ENCODE measurements around the gene USP32. TPM values are rescaled to one million over a fixed set of nuclear protein-coding genes. Genes with fewer than 3 reads are reported as not detected.
"Not testable (repeated sequence)": the region's sequence is repeated elsewhere in the genome, so short reads cannot be mapped to it uniquely, and the experiment has no call there.

USP32 gene
- total and polyA plus RNA-seq, 2 donors (not counting 1 experiment from before 2014, with no cell fraction given): 7.7 to 48.8 TPM

- no CpG with 5 or more reads among the region's 4 CpGs for WGBS (ENCODE audit: insufficient coverage)
- intact Hi-C loops (cut with micrococcal nuclease): no loop called here
- TF ChIP-seq EZH2 (IDR thresholded peaks at IDR 0.05; ENCODE audit: borderline replicate concordance, insufficient read depth, low read depth, low read length, poor library complexity, severe bottlenecking) (no peak), CTCF (IDR thresholded peaks at IDR 0.05) (no peak)
- Histone ChIP-seq H3K4me2 (replicated peaks; ENCODE audit: low read depth, low read length, poor library complexity, severe bottlenecking) (no peak overlapping the region), H3K79me2 (ENCODE audit: control insufficient read depth, insufficient read depth, low read length) (no peaks in the 10 kb centered on the region), H3K9me3 (ENCODE audit: control extremely low read depth in 1 of 3, control insufficient read depth in 2 of 3, insufficient read depth in 1 of 3, low read length in 2 of 3) (no peaks in the 10 kb centered on the region), H2AFZ (ENCODE audit: insufficient read depth, low read depth, low read length, poor library complexity, severe bottlenecking) (no peak overlapping the region), H3K36me3 (replicated peaks in 1 of 2; ENCODE audit: control extremely low read depth in 1 of 2, control insufficient read depth in 1 of 2, extremely low read depth in 1 of 2, insufficient read depth in 2 of 2, low read length in 1 of 2) (peaks cover 0 to 44% of the 10 kb centered on the region in 2 experiments), H3K27me3 (replicated peaks in 1 of 4; ENCODE audit: control extremely low read depth in 1 of 4, control insufficient read depth in 3 of 4, insufficient read depth in 4 of 4, low read length in 3 of 4) (no peaks in the 10 kb centered on the region), H3K27ac (ENCODE audit: low read length in 2 of 2) (no peak overlapping the region), H4K20me1 (ENCODE audit: control insufficient read depth, insufficient read depth, low read length, poor library complexity, severe bottlenecking) (no peaks in the 10 kb centered on the region), H3K4me1 (ENCODE audit: control insufficient read depth in 2 of 2, insufficient read depth in 2 of 2, low read length in 2 of 2) (no peaks in the 10 kb centered on the region), H3K4me3 (ENCODE audit: control extremely low read depth in 1 of 5, extremely low read depth in 1 of 5, insufficient read depth in 1 of 5, low read depth in 2 of 5, low read length in 4 of 5) (no peak overlapping the region), H3K9ac (ENCODE audit: low read length) (no peak overlapping the region)
- Mint-ChIP-seq H3K9me3 (ENCODE audit: insufficient read depth) (no peaks in the 10 kb centered on the region), H3K4me3 (no peak overlapping the region), H3K27me3 (no peaks in the 10 kb centered on the region), H3K4me1 (peaks cover 11% of the 10 kb centered on the region), H3K27ac (no peak overlapping the region)
- ATAC-seq (ENCODE audit: low read depth) (no peak), DNase-seq (no peak)
- ChIA-PET POLR2A (no interaction called here), CTCF (no interaction called here)
These were observed 203.2 kb downstream of the USP32 start for GRCh38 chr17:60188759-60189158.

GRCh38 chr17:60186846-60187745, 204.8 kb downstream of the USP32 start:
- H3K4me3 Mint-ChIP-seq; H3K27me3 Mint-ChIP-seq; ATAC-seq (ENCODE audit: low read depth): not testable (repeated sequence)

GRCh38 chr17:60186372-60186771, 205.6 kb downstream of the USP32 start:
- H3K9ac ChIP-seq (ENCODE audit: low read length); H2AFZ ChIP-seq (ENCODE audit: insufficient read depth, low read depth, low read length, poor library complexity, severe bottlenecking); H3K4me3 Mint-ChIP-seq; DNase-seq; H3K4me1 ChIP-seq (ENCODE audit: control insufficient read depth in 2 of 2, insufficient read depth in 2 of 2, low read length in 2 of 2); H4K20me1 ChIP-seq (ENCODE audit: control insufficient read depth, insufficient read depth, low read length, poor library complexity, severe bottlenecking); H3K27me3 ChIP-seq (replicated peaks in 1 of 4; ENCODE audit: control extremely low read depth in 1 of 4, control insufficient read depth in 3 of 4, insufficient read depth in 4 of 4, low read length in 3 of 4); H3K4me3 ChIP-seq (ENCODE audit: control extremely low read depth in 1 of 5, extremely low read depth in 1 of 5, insufficient read depth in 1 of 5, low read depth in 2 of 5, low read length in 4 of 5); H3K9me3 ChIP-seq (ENCODE audit: control extremely low read depth in 1 of 3, control insufficient read depth in 2 of 3, insufficient read depth in 1 of 3, low read length in 2 of 3); ATAC-seq (ENCODE audit: low read depth); H3K27me3 Mint-ChIP-seq; intact Hi-C loops (cut with micrococcal nuclease); H3K9me3 Mint-ChIP-seq (ENCODE audit: insufficient read depth); POLR2A ChIA-PET; H3K27ac ChIP-seq (ENCODE audit: low read length in 2 of 2); H3K4me2 ChIP-seq (replicated peaks; ENCODE audit: low read depth, low read length, poor library complexity, severe bottlenecking); H3K79me2 ChIP-seq (ENCODE audit: control insufficient read depth, insufficient read depth, low read length): not testable (repeated sequence)
- H3K4me1 Mint-ChIP-seq: peaks cover 11% of the 10 kb centered on the region
- no CpG with 5 or more reads among the region's 1 CpG for WGBS (ENCODE audit: insufficient coverage)
- peak overlapping the region; percentile 1 for H3K27ac Mint-ChIP-seq
- peaks cover 0 to 36% of the 10 kb centered on the region in 2 experiments for H3K36me3 ChIP-seq (replicated peaks in 1 of 2; ENCODE audit: control extremely low read depth in 1 of 2, control insufficient read depth in 1 of 2, extremely low read depth in 1 of 2, insufficient read depth in 2 of 2, low read length in 1 of 2)
- CTCF ChIA-PET: interaction anchor here (0.6 to 1.4 kb wide), 2 partner anchors 248 to 1664 kb away, joined by 3 read pairs; no protein-coding TSS in a partner anchor

More at GRCh38 chr17:60186846-60187745, 204.8 kb downstream of the USP32 start:
- 30% methylated on average over 1 of the region's 7 CpGs for WGBS (ENCODE audit: insufficient coverage)
- H3K4me2 ChIP-seq (replicated peaks; ENCODE audit: low read depth, low read length, poor library complexity, severe bottlenecking); intact Hi-C loops (cut with micrococcal nuclease); H4K20me1 ChIP-seq (ENCODE audit: control insufficient read depth, insufficient read depth, low read length, poor library complexity, severe bottlenecking); H3K4me1 ChIP-seq (ENCODE audit: control insufficient read depth in 2 of 2, insufficient read depth in 2 of 2, low read length in 2 of 2); DNase-seq; H3K27me3 ChIP-seq (replicated peaks in 1 of 4; ENCODE audit: control extremely low read depth in 1 of 4, control insufficient read depth in 3 of 4, insufficient read depth in 4 of 4, low read length in 3 of 4); H2AFZ ChIP-seq (ENCODE audit: insufficient read depth, low read depth, low read length, poor library complexity, severe bottlenecking); POLR2A ChIA-PET; H3K27ac ChIP-seq (ENCODE audit: low read length in 2 of 2); CTCF ChIA-PET; H3K79me2 ChIP-seq (ENCODE audit: control insufficient read depth, insufficient read depth, low read length); H3K4me3 ChIP-seq (ENCODE audit: control extremely low read depth in 1 of 5, extremely low read depth in 1 of 5, insufficient read depth in 1 of 5, low read depth in 2 of 5, low read length in 4 of 5); H3K9me3 Mint-ChIP-seq (ENCODE audit: insufficient read depth); H3K27ac Mint-ChIP-seq; H3K9me3 ChIP-seq (ENCODE audit: control extremely low read depth in 1 of 3, control insufficient read depth in 2 of 3, insufficient read depth in 1 of 3, low read length in 2 of 3); H3K9ac ChIP-seq (ENCODE audit: low read length): not testable (repeated sequence)
- H3K4me1 Mint-ChIP-seq: peaks cover 11% of the 10 kb centered on the region
- H3K36me3 ChIP-seq (replicated peaks in 1 of 2; ENCODE audit: control extremely low read depth in 1 of 2, control insufficient read depth in 1 of 2, extremely low read depth in 1 of 2, insufficient read depth in 2 of 2, low read length in 1 of 2): peaks cover 0 to 37% of the 10 kb centered on the region in 2 experiments

All from B cell (primary cell).